Endothelial cell of umbilical vein (primary cell): Measurements from ENCODE around the gene CD83.

ENCODE experiments used
- CTCF ChIP-seq, 2 donors: IDR thresholded peaks; 1 replicate in 1 of 2; 2 replicates in 1 of 2; pipeline ENCODE4 v1.5.1; 2011; ENCODE audit warnings: low read length in 2 of 2, mild to moderate bottlenecking in 2 of 2, moderate library complexity in 2 of 2, control low read depth in 1 of 2, inconsistent platforms in 1 of 2, low read depth in 1 of 2; ENCODE audit not compliant: insufficient read depth in 1 of 2; ENCODE audit errors: extremely low read depth in 1 of 2
- POLR2AphosphoS5 ChIP-seq: IDR thresholded peaks from 2 replicates; pipeline ENCODE4 v1.6.1; 2012; ENCODE audit warnings: low read depth, mild to moderate bottlenecking, control low read depth, low read length, moderate library complexity; ENCODE audit not compliant: insufficient read depth

DNA sequence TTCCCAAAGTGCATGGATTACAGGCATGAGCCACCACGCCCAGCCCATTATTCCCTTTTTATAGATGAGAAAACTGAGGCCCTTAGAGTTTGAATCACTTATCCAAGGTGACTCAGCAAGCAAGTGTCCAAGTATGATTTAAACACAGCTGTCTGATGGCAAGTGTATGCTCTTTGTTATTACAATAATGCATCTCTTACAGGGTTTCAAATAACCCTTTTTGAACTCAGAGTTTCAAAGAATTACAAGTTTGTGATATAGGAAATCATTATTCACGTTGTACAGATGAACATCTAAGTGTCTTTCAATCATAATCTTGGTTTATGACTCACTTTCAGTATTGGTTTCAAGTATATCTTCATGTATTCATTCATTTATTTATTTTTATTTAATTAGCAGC is 63.0 kb downstream of the CD83 start:
- no peak for TF ChIP-seq POLR2AphosphoS5
- no peak for TF ChIP-seq CTCF (IDR thresholded peaks at IDR 0.05; ENCODE audit: extremely low read depth in 1 of 2, insufficient read depth in 1 of 2, low read depth in 1 of 2, low read length in 2 of 2)
